Activated gamma-delta T cell treated with anti-CD3 and anti-CD28 coated beads, Interleukin-2, amount 50 U/mL, for 16 hours (primary cell): ENCODE results near the gene GMCL2.
"Not testable (repeated sequence)": the region's sequence is repeated elsewhere in the genome, so short reads cannot be mapped to it uniquely, and the experiment has no call there.

ENCODE experiments used
- DNase-seq: peaks from one replicate; pipeline ENCODE4 v3.0.0-alpha.2; 2020; ENCODE audit warnings: low read depth

GMCL2 gene

DNA sequence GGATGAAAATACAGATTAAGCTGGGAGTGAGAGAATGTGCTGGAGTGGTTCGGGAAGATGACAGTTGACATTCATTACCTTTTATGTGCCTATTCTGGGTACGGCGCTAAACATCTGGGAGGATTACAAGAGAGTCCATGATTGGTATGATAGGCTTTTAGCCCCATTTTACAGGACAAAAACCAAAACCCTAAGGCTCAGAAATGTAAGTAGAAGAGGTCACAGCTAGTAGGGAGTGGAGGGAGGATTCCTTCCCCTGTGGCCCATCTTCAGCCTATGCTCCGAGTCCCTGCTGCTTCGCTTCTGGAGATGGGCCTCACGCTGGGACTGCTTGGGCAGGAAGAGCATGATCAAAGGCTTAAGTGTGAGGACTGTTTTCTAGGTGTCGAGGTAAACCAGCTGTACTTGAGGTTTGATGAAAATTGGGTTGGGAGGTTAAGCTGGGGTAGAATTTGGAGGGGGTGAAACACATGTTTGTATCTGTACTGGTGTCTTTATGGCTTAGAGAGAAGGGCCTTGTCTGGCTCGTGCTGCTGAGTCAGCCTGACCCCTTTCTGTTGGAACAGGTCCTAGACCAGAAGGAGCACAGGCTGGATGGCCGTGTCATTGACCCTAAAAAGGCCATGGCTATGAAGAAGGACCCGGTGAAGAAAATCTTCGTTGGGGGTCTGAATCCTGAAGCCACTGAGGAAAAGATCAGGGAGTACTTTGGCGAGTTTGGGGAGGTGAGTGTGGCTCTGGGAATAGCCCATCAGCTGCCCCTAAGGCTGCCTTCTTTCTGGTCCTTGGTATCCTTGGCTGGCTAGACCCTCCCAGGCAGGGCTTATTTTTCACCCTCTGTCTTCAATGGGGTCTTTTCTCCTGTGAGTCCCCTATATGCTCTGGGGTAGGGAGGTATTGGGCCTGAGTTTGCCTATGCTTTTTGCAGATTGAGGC lies 19.3 kb upstream of the GMCL2 start:
- no peak for DNase-seq

GRCh38 chr5:178205749-178206047 lies 18.5 kb upstream of the GMCL2 start:
- DNase-seq, result no peak

DNA sequence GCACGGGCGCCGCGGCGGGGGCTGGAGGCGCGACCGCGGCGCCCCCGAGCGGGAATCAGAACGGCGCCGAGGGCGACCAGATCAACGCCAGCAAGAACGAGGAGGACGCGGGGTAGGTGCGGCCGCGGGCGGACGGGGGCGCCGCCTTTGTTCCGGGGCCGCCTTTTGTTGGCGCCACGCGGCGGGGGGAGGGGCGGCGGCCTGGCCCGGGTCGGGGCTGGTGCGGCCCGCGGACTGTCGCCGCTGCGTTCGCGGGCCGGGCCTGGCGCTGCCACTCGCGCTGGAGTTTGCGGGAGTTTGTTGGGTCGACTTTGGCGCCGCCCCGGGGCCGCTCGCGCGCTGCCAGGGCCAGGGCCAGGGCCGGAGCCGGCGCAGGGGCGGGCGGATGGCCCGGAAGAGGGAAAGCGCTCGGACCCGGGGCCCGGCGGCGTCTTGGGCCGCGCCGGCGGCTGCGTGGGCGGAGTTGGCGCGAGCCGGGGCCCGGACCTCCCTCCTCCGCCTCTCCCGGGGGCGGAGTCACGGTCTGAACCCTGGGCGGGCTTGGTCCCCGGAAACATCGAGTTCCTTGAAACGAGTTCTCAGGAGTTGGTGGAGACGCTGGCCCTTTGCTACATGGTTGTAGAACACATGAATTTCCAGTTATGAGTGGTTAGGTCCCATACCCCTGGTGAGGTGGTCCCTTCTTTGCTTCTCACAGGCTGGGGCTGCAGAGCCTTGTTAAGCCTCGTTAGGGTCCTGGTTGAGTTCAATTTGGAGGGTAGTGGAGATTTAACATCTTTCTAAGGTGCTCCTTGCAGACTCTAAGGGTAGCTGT lies 18.0 kb upstream of the GMCL2 start:
- DNase-seq, result peak; percentile 59

GRCh38 chr5:178204182-178204934 lies 17.2 kb upstream of the GMCL2 start, which contains the start of gene HNRNPAB:
HNRNPAB (plus strand) TSS chr5:178204533; CDS start chr5:178204838, 305 bp downstream.
- DNase-seq, result peak; percentile 92

DNA sequence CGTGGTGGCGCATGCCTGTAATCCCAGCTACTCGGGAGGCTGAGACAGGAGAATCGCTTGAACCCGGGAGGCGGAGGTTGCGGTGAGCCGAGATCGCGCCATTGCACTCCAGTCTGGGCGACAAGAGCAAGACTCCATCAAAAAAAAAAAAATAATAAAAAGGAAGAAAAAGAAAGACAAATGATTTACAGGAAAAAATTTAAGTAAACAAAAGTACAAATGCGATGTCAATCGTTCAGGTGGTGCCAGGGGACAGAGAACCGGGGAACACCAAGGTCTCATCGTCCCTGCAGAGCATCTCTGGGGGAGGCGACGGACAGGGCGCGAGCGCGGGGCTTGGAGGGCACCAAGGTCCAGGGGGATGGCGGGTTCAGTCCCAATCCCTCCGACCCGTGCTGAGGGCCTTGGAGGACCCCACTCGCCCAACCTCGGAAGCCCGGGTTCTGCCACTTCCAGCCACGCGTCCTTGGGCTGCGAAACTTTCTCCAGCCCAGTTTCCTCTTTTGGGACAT lies 16.6 kb upstream of the GMCL2 start:
- DNase-seq, result no peak

- no peak for DNase-seq
Observed at GRCh38 chr5:178202541-178202940, 15.4 kb upstream of the GMCL2 start.

GRCh38 chr5:178201927-178202235 lies 14.7 kb upstream of the GMCL2 start:
- DNase-seq, result no peak

DNA sequence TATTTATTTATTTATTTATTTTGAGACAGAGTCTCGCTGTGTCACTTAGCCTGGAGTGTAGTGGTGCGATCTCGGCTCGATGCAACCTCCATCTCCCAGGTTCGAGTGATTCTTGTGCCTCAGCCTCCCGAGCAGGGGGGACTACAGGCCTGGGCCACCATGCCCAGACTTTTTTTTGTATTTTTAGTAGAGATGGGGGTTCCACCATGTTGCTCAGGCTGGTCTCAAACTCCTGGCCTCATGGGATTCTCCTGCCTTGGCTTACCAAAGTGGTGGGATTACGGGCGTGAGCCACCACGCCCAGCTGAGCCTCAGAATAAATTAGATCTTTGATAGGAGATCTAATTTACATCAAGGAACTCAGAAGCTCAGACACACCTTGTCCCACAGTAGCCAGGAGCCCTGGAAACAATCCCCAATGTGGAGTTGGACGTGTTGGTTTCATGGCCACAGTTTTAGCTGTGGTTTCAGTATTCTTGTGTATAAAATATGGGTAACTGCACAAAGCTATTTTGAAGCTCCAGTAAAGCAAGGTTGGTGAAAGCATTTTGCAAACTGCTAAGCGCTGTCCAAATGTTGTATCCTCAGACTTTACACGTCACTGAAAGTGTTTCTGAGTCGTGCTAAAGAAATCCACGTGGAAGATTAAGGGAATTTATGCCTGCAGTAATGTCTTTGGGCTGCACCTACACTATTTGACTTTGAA lies 14.2 kb upstream of the GMCL2 start:
- no peak for DNase-seq

- no peak for DNase-seq
Observed at GRCh38 chr5:178199581-178200434, 12.6 kb upstream of the GMCL2 start.

- DNase-seq, result no peak
Observed at GRCh38 chr5:178198706-178199105, 11.5 kb upstream of the GMCL2 start.

DNA sequence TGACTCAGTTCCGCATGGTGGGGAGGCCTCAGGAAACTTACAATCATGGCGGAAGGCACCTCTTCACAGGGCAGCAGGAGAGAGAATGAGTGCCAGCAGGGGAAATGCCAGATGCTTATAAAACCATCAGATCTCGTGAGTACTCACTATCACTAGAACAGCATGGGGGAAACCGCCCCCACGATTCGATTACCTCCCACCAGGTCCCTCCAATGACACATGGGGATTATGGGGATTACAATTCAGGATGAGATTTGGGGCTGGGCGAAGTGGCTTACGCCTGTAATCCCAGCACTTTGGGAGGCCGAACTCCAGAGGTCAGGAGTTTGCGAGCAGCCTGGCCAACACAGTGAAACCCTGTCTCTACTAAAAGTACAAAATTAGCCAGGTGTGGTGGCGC lies 11.0 kb upstream of the GMCL2 start:
- not testable (repeated sequence) for DNase-seq

DNA sequence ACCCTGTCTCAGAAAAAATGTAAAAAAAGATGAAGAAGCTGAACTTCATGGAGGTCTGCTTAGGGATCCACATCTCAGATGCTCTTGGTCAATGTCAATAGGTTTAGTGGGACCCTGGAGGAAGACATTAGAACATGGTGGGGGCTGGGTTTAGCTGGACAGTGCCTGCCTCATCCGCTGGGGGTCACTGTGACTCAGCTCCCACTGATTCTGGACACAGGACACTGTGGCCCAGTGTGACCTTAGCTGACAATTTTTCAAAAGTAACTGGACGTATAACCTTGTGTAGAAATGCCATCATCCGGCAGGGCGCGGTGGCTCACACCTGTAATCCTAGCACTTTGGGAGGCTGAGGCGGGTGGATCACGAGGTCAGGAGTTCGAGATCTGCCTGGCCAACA lies 9.8 kb upstream of the GMCL2 start:
- DNase-seq, result no peak

DNA sequence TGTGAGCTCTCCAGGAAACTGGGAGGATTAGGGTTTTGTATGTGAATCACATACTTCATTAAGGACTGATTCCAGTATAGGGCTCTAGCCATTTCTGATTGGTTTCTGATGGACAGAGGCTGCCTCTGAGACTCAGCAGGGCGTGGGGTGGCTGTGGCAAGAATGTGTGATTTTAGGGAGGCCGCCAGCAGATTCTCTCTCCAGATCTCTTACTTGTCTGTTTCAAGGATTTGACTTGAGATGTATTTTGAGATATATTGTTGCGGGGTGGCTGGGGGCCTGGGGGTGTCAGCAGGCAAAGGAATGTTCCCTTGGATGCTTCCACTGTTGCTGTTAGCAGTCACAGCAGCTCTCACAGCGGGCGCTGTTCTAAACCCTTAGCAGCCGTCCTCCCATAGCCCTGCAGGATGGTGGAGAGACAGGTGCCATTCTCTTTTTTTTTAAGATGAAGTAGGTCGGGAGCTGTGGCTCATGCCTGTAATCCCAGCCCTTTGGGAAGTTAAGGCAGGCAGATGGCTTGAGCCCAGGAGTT lies 9.2 kb upstream of the GMCL2 start:
- no peak for DNase-seq

- DNase-seq, result no peak
Observed at GRCh38 chr5:178194026-178194425, 6.9 kb upstream of the GMCL2 start.

GRCh38 chr5:178193251-178193809 lies 6.2 kb upstream of the GMCL2 start:
- DNase-seq, result no peak

- no peak for DNase-seq
Observed at GRCh38 chr5:178192787-178193186, 5.6 kb upstream of the GMCL2 start.

- no peak for DNase-seq
Observed at GRCh38 chr5:178192244-178192643, 5.1 kb upstream of the GMCL2 start.

GRCh38 chr5:178191661-178192060 lies 4.5 kb upstream of the GMCL2 start:
- no peak for DNase-seq

DNA sequence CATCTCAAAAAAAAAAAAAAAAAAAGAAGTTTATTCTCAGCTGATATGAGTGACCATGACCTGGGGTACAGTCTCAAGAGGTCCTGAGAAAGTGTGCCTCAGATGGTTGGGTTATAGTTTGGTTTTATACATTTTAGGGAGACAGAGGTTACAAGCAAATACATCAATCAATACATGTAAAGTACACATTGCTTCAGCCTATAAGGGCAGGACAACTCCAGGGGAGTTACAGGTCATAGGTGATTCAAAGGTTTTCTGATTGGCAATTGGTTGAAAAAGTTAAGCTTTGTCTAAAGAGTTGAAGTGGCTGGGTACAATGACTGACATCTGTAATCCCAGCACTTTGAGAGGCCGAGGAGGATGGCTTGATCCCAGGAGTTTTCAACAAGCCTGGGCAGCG lies 2.3 kb upstream of the GMCL2 start:
- no peak for DNase-seq

GRCh38 chr5:178186427-178186826 lies 744 bp downstream of the GMCL2 start:
- DNase-seq, result no peak
